Mammary epithelial cell (primary cell): Measurements from ENCODE around the gene GTF2H4.

Source experiments
- EZH2 ChIP-seq: IDR thresholded peaks from 2 replicates; pipeline ENCODE4 v1.6.1; 2012; ENCODE audit warnings: low read length, inconsistent platforms, borderline replicate concordance
- TF ChIP-seq, protein P1 (sequence below), 2 donors: IDR thresholded peaks in 1 of 2; conservative IDR thresholded peaks in 1 of 2; 2 replicates each; pipeline ENCODE4 v1.5.1; 2011 to 2012; ENCODE audit warnings: inconsistent platforms in 2 of 2, low read length in 2 of 2, mild to moderate bottlenecking in 2 of 2, control low read depth in 1 of 2, low read depth in 1 of 2; ENCODE audit not compliant: insufficient read depth in 1 of 2; ENCODE audit errors: extremely low read depth in 1 of 2

DNA sequence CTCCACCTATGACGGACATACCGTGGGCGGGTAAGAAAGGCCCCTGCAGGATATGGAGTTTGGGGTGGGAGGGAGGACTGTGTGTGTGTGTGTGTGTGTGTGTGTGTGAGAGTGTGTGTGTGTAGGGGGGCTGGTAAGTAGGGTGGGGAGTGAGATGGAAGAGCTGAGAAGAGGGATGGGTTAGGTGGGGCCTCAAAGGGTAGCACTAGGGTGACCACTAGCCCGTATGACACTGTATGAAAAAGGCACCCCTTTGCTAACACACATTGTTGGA lies 16.6 kb upstream of the GTF2H4 start:
- TF ChIP-seq, protein P1, sequence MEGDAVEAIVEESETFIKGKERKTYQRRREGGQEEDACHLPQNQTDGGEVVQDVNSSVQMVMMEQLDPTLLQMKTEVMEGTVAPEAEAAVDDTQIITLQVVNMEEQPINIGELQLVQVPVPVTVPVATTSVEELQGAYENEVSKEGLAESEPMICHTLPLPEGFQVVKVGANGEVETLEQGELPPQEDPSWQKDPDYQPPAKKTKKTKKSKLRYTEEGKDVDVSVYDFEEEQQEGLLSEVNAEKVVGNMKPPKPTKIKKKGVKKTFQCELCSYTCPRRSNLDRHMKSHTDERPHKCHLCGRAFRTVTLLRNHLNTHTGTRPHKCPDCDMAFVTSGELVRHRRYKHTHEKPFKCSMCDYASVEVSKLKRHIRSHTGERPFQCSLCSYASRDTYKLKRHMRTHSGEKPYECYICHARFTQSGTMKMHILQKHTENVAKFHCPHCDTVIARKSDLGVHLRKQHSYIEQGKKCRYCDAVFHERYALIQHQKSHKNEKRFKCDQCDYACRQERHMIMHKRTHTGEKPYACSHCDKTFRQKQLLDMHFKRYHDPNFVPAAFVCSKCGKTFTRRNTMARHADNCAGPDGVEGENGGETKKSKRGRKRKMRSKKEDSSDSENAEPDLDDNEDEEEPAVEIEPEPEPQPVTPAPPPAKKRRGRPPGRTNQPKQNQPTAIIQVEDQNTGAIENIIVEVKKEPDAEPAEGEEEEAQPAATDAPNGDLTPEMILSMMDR (conservative IDR thresholded peaks at IDR 0.05 in 1 of 2, IDR thresholded peaks at IDR 0.05 in 1 of 2; ENCODE audit: extremely low read depth in 1 of 2, insufficient read depth in 1 of 2, low read depth in 1 of 2, low read length in 2 of 2), result no peak
- TF ChIP-seq EZH2, result no peak
